Measurements from ENCODE around the gene RNU5B-1. TPM values are rescaled to one million over a fixed set of nuclear protein-coding genes. Genes with fewer than 3 reads are reported as not detected.

RNU5B-1 gene
- total RNA-seq, 2 experiments from 2014 or later = 19.9 TPM; not detected in 1

DNA sequence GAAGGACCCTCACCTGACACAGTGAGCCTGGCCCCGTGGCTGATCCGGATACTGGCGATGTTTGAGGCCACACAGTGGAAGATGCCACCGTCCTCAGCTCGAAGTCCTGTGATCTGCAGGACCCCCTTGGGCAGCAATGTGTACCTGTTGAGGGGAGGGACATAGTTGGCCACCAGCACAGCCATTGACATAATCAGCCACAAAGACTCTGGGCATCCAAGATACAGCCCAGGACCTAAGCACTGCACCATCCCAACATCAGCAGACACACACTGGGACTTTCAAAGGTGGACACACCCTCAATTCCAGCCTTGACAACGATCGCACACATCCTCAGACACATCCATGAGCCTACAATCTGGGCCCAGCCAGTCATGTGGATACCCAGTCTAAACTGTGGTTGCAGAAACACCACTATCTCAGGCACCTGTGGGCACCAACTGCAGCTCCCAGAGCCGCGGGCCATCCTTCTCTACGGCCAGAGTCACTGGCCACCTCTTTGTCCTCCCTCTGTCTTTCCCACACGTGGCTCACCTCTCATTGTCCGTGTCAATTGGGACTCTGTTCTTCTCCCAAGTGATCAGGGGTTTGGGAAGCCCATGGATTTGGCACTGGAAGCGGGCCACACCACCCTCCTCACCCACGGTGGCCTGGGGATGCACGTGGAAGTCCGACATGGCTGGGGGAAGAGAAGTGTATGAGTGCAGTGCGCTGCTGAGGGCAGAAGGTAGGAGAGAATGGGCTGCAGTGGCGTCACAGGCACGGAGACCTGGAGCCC, 31.0 kb downstream of the RNU5B-1 start:
- no peaks in the 10 kb centered on the region for H3K36me3 Mint-ChIP-seq (ENCODE audit: low read depth)
- no peak for DNase-seq
- ChIA-PET POLR2A (no interaction called here), CTCF (interaction anchor here (0.6 kb wide), 1 partner anchor 52 kb away, joined by 3 read pairs; no protein-coding TSS in a partner anchor)
- no peak for ATAC-seq
- H3K9me3 Mint-ChIP-seq (ENCODE audit: insufficient read depth) = no peaks in the 10 kb centered on the region
- H3K27ac Mint-ChIP-seq = no peak overlapping the region
- peaks cover 5% of the 10 kb centered on the region for H3K4me1 Mint-ChIP-seq (ENCODE audit: low read depth)
- H3K4me3 Mint-ChIP-seq = no peak overlapping the region
- no peaks in the 10 kb centered on the region for H3K27me3 Mint-ChIP-seq (ENCODE audit: low read depth)

DNA sequence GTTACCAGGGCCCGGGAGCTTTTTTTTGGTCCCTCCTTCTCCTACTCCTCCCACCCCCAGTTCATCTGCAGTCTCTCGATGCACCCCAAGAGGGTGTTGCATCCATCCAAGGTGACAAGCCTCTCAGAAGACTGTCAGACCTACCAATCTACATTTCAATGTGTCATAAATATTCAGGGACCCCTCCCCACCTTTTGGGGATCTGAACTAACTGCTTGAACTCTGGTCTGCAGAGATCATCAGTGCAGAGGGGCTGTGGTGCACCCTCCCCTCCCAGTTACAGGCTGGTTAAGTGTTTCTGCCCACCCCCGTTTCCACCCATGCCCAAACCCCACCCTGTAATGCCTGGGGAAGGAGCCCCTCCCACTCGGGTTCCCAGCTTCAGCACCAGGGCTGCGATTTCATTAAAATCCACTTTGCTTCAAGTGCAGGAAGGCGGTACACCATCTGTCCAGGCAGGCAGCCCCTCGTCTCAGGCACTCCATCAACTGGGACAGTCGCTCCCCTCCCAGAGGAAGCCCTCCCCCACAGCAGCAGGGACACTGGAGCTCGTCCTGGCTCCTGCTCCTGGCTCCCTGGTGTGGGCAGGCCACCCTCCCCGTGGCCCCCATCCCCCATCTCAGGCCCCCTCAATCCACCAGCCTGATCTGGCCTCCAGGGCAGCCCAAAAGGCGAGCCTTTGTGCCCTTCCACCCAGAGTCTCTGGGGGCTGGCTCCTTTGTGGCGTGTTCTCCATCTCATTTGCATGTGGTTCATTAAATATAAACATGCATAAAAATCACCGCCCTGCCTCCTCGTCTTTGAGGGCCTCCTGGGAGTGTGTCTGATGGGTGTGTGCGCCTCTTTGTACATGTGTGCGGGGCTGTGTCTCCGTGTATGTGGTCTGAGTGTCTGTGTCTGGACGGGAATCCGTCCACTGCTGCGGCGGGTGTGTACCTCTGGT, 32.3 kb downstream of the RNU5B-1 start:
- Mint-ChIP-seq H3K4me1 (ENCODE audit: low read depth) (peaks cover 5% of the 10 kb centered on the region), H3K4me3 (no peak overlapping the region), H3K27ac (no peak overlapping the region), H3K27me3 (ENCODE audit: low read depth) (no peaks in the 10 kb centered on the region), H3K36me3 (ENCODE audit: low read depth) (no peaks in the 10 kb centered on the region), H3K9me3 (ENCODE audit: insufficient read depth) (no peaks in the 10 kb centered on the region)
- CTCF ChIA-PET = interaction anchor here (0.6 kb wide), 1 partner anchor 50 kb away, joined by 3 read pairs; no protein-coding TSS in a partner anchor
- no peak for DNase-seq
- ATAC-seq = no peak
- POLR2A ChIA-PET = no interaction called here

DNA sequence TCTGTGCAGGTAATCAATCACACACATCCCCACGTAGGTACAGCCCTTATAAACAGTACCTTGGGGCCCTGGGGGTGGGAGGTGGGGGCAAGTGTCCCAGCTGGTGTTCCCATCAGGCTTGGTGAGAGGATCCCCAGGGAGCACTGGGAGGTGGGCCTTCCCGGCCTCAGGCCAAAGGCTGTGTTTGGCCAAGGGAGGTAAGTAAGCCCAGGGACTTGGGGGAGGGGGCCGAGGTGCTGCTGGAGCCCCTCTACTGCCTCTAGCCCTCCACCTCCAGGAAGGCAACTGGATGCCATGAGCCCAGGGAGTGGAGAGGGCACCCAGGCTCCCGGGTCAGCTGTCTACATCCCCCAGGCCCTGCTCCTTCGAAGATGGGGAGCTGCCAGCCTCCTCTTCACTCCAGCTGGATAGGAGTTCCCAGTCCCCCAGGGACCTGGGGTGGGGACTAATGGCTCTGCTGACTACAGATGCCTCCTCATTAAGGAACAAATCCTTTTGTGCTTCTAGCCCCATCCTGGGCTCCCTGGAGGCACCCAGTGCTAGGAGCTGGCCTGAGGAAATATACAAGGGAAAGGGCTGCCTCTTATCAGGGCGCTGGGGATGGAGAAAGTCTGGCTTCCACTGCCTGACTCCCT, 33.1 kb downstream of the RNU5B-1 start:
- ATAC-seq = no peak
- DNase-seq = no peak
- ChIA-PET POLR2A (no interaction called here), CTCF (no interaction called here)
- Mint-ChIP-seq H3K36me3 (ENCODE audit: low read depth) (no peaks in the 10 kb centered on the region), H3K27me3 (ENCODE audit: low read depth) (no peaks in the 10 kb centered on the region), H3K9me3 (ENCODE audit: insufficient read depth) (no peaks in the 10 kb centered on the region), H3K4me1 (ENCODE audit: low read depth) (peaks cover 5% of the 10 kb centered on the region), H3K4me3 (no peak overlapping the region), H3K27ac (no peak overlapping the region)

DNA sequence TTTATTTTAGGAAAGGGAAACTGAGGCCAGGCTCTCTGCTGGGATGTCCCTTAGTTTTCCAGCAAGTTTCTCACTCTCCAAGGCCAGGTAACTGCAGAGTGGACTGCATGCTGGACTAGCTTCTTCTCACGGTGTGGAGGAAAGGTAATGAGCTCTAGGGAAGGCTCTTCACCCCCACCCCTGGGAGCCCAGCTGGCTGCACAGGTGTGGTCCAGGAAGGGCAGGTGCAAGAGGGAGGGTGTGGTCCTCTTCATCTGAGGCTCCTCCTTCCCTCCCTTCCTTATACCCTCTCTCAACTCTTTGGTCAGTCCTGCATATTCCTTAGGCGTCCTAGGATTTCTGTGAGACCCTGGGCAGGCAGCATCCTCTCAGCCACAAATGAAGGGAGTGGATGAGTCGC, 33.9 kb downstream of the RNU5B-1 start:
- H3K27ac Mint-ChIP-seq = no peak overlapping the region
- ATAC-seq = no peak
- CTCF ChIA-PET = no interaction called here
- DNase-seq = no peak
- peaks cover 5% of the 10 kb centered on the region for H3K4me1 Mint-ChIP-seq (ENCODE audit: low read depth)
- H3K27me3 Mint-ChIP-seq (ENCODE audit: low read depth) = no peaks in the 10 kb centered on the region
- H3K9me3 Mint-ChIP-seq (ENCODE audit: insufficient read depth) = no peaks in the 10 kb centered on the region
- POLR2A ChIA-PET = no interaction called here
- H3K36me3 Mint-ChIP-seq (ENCODE audit: low read depth) = no peaks in the 10 kb centered on the region
- no peak overlapping the region for H3K4me3 Mint-ChIP-seq

DNA sequence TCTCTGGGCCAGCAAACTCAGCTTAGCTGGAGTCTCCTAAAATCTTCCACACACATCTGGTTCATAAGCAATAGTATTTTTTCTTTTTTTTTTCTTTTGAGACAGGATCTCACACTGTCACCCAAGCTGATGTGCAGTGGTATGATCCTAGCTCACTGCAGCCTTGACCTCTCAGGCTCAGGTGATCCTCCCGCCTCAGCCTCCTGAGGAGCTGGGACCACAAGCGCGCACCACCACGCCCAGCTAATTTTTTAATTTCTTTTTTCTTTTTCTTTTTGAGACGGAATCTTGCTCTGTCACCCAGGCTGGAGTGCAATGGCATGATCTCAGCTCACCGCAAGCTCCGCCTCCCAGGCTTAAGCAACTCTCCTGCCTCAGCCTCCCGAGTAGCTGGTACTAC, 34.3 kb downstream of the RNU5B-1 start:
- ChIA-PET CTCF (no interaction called here), POLR2A (no interaction called here)
- DNase-seq (no peak), ATAC-seq (no peak)
- H3K27ac Mint-ChIP-seq = no peak overlapping the region
- no peaks in the 10 kb centered on the region for H3K9me3 Mint-ChIP-seq (ENCODE audit: insufficient read depth)
- no peaks in the 10 kb centered on the region for H3K36me3 Mint-ChIP-seq (ENCODE audit: low read depth)
- H3K4me1 Mint-ChIP-seq (ENCODE audit: low read depth) = peaks cover 5% of the 10 kb centered on the region
- no peaks in the 10 kb centered on the region for H3K27me3 Mint-ChIP-seq (ENCODE audit: low read depth)
- H3K4me3 Mint-ChIP-seq = no peak overlapping the region

- no peaks in the 10 kb centered on the region for H3K9me3 Mint-ChIP-seq (ENCODE audit: insufficient read depth)
- H3K27me3 Mint-ChIP-seq (ENCODE audit: low read depth) = no peaks in the 10 kb centered on the region
- no peaks in the 10 kb centered on the region for H3K36me3 Mint-ChIP-seq (ENCODE audit: low read depth)
- ATAC-seq (no peak), DNase-seq (no peak)
- no peak overlapping the region for H3K27ac Mint-ChIP-seq
- H3K4me1 Mint-ChIP-seq (ENCODE audit: low read depth) = peaks cover 5% of the 10 kb centered on the region
- H3K4me3 Mint-ChIP-seq = no peak overlapping the region
- ChIA-PET POLR2A (no interaction called here), CTCF (no interaction called here)
These were observed 34.9 kb downstream of the RNU5B-1 start for GRCh38 chr15:65339416-65339815.

GRCh38 chr15:65339920-65340319, 35.4 kb downstream of the RNU5B-1 start:
- ATAC-seq = no peak

GRCh38 chr15:65342493-65342892, 38.0 kb downstream of the RNU5B-1 start:
- peaks cover 5% of the 10 kb centered on the region for H3K4me1 Mint-ChIP-seq (ENCODE audit: low read depth)
- peaks cover 4% of the 10 kb centered on the region for H3K27me3 Mint-ChIP-seq (ENCODE audit: low read depth)
- H3K27ac Mint-ChIP-seq = no peak overlapping the region
- POLR2A ChIA-PET = no interaction called here
- no peaks in the 10 kb centered on the region for H3K36me3 Mint-ChIP-seq (ENCODE audit: low read depth)
- H3K9me3 Mint-ChIP-seq (ENCODE audit: insufficient read depth) = no peaks in the 10 kb centered on the region
- H3K4me3 Mint-ChIP-seq = no peak overlapping the region
- CTCF ChIA-PET = no interaction called here
- no peak for ATAC-seq
- no peak for DNase-seq

More at GRCh38 chr15:65339920-65340319, 35.4 kb downstream of the RNU5B-1 start:
- no peaks in the 10 kb centered on the region for H3K36me3 Mint-ChIP-seq (ENCODE audit: low read depth)
- peaks cover 3% of the 10 kb centered on the region for H3K27me3 Mint-ChIP-seq (ENCODE audit: low read depth)
- no peak for DNase-seq
- CTCF ChIA-PET = no interaction called here
- H3K4me1 Mint-ChIP-seq (ENCODE audit: low read depth) = peaks cover 5% of the 10 kb centered on the region
- POLR2A ChIA-PET = no interaction called here
- no peaks in the 10 kb centered on the region for H3K9me3 Mint-ChIP-seq (ENCODE audit: insufficient read depth)
- no peak overlapping the region for H3K4me3 Mint-ChIP-seq
- H3K27ac Mint-ChIP-seq = no peak overlapping the region

- H3K27ac Mint-ChIP-seq = no peak overlapping the region
- no peak for ATAC-seq
- H3K27me3 Mint-ChIP-seq (ENCODE audit: low read depth) = peaks cover 4% of the 10 kb centered on the region
- H3K4me1 Mint-ChIP-seq (ENCODE audit: low read depth) = peaks cover 5% of the 10 kb centered on the region
- ChIA-PET CTCF (no interaction called here), POLR2A (no interaction called here)
- no peaks in the 10 kb centered on the region for H3K36me3 Mint-ChIP-seq (ENCODE audit: low read depth)
- no peak for DNase-seq
- H3K9me3 Mint-ChIP-seq (ENCODE audit: insufficient read depth) = no peaks in the 10 kb centered on the region
- H3K4me3 Mint-ChIP-seq = no peak overlapping the region
These were observed 39.0 kb downstream of the RNU5B-1 start for GRCh38 chr15:65343374-65343981.

- ChIA-PET CTCF (no interaction called here), POLR2A (no interaction called here)
- Mint-ChIP-seq H3K4me3 (no peak overlapping the region), H3K27ac (no peak overlapping the region), H3K27me3 (ENCODE audit: low read depth) (peaks cover 9% of the 10 kb centered on the region), H3K36me3 (ENCODE audit: low read depth) (no peaks in the 10 kb centered on the region), H3K4me1 (ENCODE audit: low read depth) (peaks cover 5% of the 10 kb centered on the region), H3K9me3 (ENCODE audit: insufficient read depth) (no peaks in the 10 kb centered on the region)
- DNase-seq (no peak), ATAC-seq (no peak)
These were observed 39.9 kb downstream of the RNU5B-1 start for GRCh38 chr15:65344214-65344913.

GRCh38 chr15:65344914-65345275, 40.4 kb downstream of the RNU5B-1 start:
- ATAC-seq (no peak), DNase-seq (no peak)
- H3K4me1 Mint-ChIP-seq (ENCODE audit: low read depth) = peaks cover under 1% of the 10 kb centered on the region
- no peaks in the 10 kb centered on the region for H3K36me3 Mint-ChIP-seq (ENCODE audit: low read depth)
- no peak overlapping the region for H3K4me3 Mint-ChIP-seq
- no peak overlapping the region for H3K27ac Mint-ChIP-seq
- ChIA-PET POLR2A (no interaction called here), CTCF (no interaction called here)
- peaks cover 11% of the 10 kb centered on the region for H3K27me3 Mint-ChIP-seq (ENCODE audit: low read depth)
- no peaks in the 10 kb centered on the region for H3K9me3 Mint-ChIP-seq (ENCODE audit: insufficient read depth)

Measured in activated CD8-positive, alpha-beta T cell treated with anti-CD3 and anti-CD28 coated beads, Interleukin-2, amount 10 ng/mL, durations not matched to agents 7 days and 5 days (primary cell).